Hematopoietic multipotent progenitor cell treated with erythropoietin and hydrocortisone succinate and interleukin-3 and kit ligand, for 17 days (in vitro differentiated cells): ENCODE results near the gene PTPN21.
"Not testable (repeated sequence)": the region's sequence is repeated elsewhere in the genome, so short reads cannot be mapped to it uniquely, and the experiment has no call there.

Experiments
- DNase-seq: peaks from one replicate; pipeline ENCODE4 v3.0.0-alpha.2; 2015; ENCODE audit warnings: low spot score

PTPN21 gene

GRCh38 chr14:88551980-88552431 lies 2.8 kb downstream of the PTPN21 start:
- DNase-seq: no peak

- DNase-seq: no peak
Measured at GRCh38 chr14:88551094-88551870, 3.5 kb downstream of the PTPN21 start.

- no peak for DNase-seq
Measured at GRCh38 chr14:88550078-88550477, 4.7 kb downstream of the PTPN21 start.

GRCh38 chr14:88547386-88547780 lies 7.4 kb downstream of the PTPN21 start:
- DNase-seq: no peak

- no peak for DNase-seq
Measured at GRCh38 chr14:88546621-88547385, 8.0 kb downstream of the PTPN21 start.

- no peak for DNase-seq
Measured at GRCh38 chr14:88545256-88545655, 9.6 kb downstream of the PTPN21 start.

- no peak for DNase-seq
Measured at GRCh38 chr14:88542857-88543795, 11.7 kb downstream of the PTPN21 start.

- no peak for DNase-seq
Measured at GRCh38 chr14:88541324-88541723, 13.5 kb downstream of the PTPN21 start.

GRCh38 chr14:88535813-88536212 lies 19.0 kb downstream of the PTPN21 start:
- no peak for DNase-seq

- no peak for DNase-seq
Measured at GRCh38 chr14:88535149-88535548, 19.7 kb downstream of the PTPN21 start.

- DNase-seq: no peak
Measured at GRCh38 chr14:88533064-88533602, 21.7 kb downstream of the PTPN21 start.

GRCh38 chr14:88529889-88530288 lies 24.9 kb downstream of the PTPN21 start:
- DNase-seq: not testable (repeated sequence)

- DNase-seq: no peak
Measured at GRCh38 chr14:88522393-88522792, 32.4 kb downstream of the PTPN21 start.

- DNase-seq: no peak
Measured at GRCh38 chr14:88521818-88522217, 33.0 kb downstream of the PTPN21 start.

GRCh38 chr14:88519907-88520306 lies 34.9 kb downstream of the PTPN21 start:
- DNase-seq: no peak

GRCh38 chr14:88518592-88519512 lies 36.0 kb downstream of the PTPN21 start:
- no peak for DNase-seq

- DNase-seq: no peak
Measured at GRCh38 chr14:88516861-88517357, 37.9 kb downstream of the PTPN21 start.

- DNase-seq: no peak
Measured at GRCh38 chr14:88515499-88516221, 39.1 kb downstream of the PTPN21 start.

- no peak for DNase-seq
Measured at GRCh38 chr14:88507208-88507607, 47.6 kb downstream of the PTPN21 start.

- DNase-seq: no peak
Measured at GRCh38 chr14:88505621-88506020, 49.2 kb downstream of the PTPN21 start.
